ENCODE measurements around the gene CTBP2. TPM values are rescaled to one million over a fixed set of nuclear protein-coding genes. Genes with fewer than 3 reads are reported as not detected.

CTBP2 gene
- total RNA-seq, 1 experiment from 2014 or later: 191 TPM

GRCh38 chr10:125016611-125017202 lies 143.7 kb downstream of the CTBP2 start (continued):
- TF ChIP-seq ATF1 (CRISPR knock-in tag; IDR thresholded peaks at IDR 0.05): no peak

GRCh38 chr10:125016123-125016522 lies 144.2 kb downstream of the CTBP2 start:
- TF ChIP-seq CBFB (CRISPR knock-in tag; IDR thresholded peaks at IDR 0.05; ENCODE audit: low read depth) (no peak), HMGXB4 (CRISPR knock-in tag; IDR thresholded peaks at IDR 0.05) (no peak), NFE2L1 (CRISPR knock-in tag; IDR thresholded peaks at IDR 0.05) (no peak), AR (CRISPR knock-in tag; IDR thresholded peaks at IDR 0.05) (no peak), OVOL2 (CRISPR knock-in tag; IDR thresholded peaks at IDR 0.05; ENCODE audit: borderline replicate concordance) (no peak), NR3C1 (CRISPR knock-in tag; conservative IDR thresholded peaks at IDR 0.05; ENCODE audit: low read depth) (no peak), IRF2 (CRISPR knock-in tag; IDR thresholded peaks at IDR 0.05; ENCODE audit: borderline replicate concordance, low read depth) (no peak), ZNF423 (CRISPR knock-in tag; IDR thresholded peaks at IDR 0.05) (no peak), USF1 (CRISPR knock-in tag; IDR thresholded peaks at IDR 0.05) (no peak), TEAD1 (CRISPR knock-in tag; IDR thresholded peaks at IDR 0.05) (no peak), MYBL2 (CRISPR knock-in tag; IDR thresholded peaks at IDR 0.05) (no peak), FOXK1 (CRISPR knock-in tag; IDR thresholded peaks at IDR 0.05) (no peak), ZNF425 (CRISPR knock-in tag; conservative IDR thresholded peaks at IDR 0.05) (no peak), CDX4 (CRISPR knock-in tag; IDR thresholded peaks at IDR 0.05; ENCODE audit: borderline replicate concordance) (no peak), FOXP4 (CRISPR knock-in tag; IDR thresholded peaks at IDR 0.05) (no peak), JAZF1 (CRISPR knock-in tag; IDR thresholded peaks at IDR 0.05) (no peak), SP1 (CRISPR knock-in tag; conservative IDR thresholded peaks at IDR 0.05) (no peak), JUN (CRISPR knock-in tag; IDR thresholded peaks at IDR 0.05) (no peak), ZNF396 (CRISPR knock-in tag; IDR thresholded peaks at IDR 0.05; ENCODE audit: borderline replicate concordance) (no peak), NR2C2 (CRISPR knock-in tag; IDR thresholded peaks at IDR 0.05) (no peak)
- H3K4me3 Mint-ChIP-seq: no peak overlapping the region
- CTCF ChIA-PET: interaction anchor here (1.0 kb wide), 1 partner anchor 24 kb away, joined by 3 read pairs; no protein-coding TSS in a partner anchor
- peaks cover 20% of the 10 kb centered on the region for H3K9me3 Mint-ChIP-seq
- H3K4me1 Mint-ChIP-seq: peaks cover 45% of the 10 kb centered on the region
- peaks cover 38% of the 10 kb centered on the region for H3K36me3 Mint-ChIP-seq
- DNase-seq (ENCODE audit: low spot score): no peak
- H3K27me3 Mint-ChIP-seq (ENCODE audit: low read depth): no peaks in the 10 kb centered on the region
- ATAC-seq: no peak
- POLR2A ChIA-PET: interaction anchor here (1.0 kb wide), 1 partner anchor 10 kb away, joined by 3 read pairs; no protein-coding TSS in a partner anchor
- H3K27ac Mint-ChIP-seq: peak overlapping the region; percentile 53; the same call in 1 of the 2 replicates

Data from WTC11 (cell line).